ENCODE data around the gene FOXD4L3.
"Not testable (repeated sequence)": the region's sequence is repeated elsewhere in the genome, so short reads cannot be mapped to it uniquely, and the experiment has no call there.

Gene FOXD4L3

DNA sequence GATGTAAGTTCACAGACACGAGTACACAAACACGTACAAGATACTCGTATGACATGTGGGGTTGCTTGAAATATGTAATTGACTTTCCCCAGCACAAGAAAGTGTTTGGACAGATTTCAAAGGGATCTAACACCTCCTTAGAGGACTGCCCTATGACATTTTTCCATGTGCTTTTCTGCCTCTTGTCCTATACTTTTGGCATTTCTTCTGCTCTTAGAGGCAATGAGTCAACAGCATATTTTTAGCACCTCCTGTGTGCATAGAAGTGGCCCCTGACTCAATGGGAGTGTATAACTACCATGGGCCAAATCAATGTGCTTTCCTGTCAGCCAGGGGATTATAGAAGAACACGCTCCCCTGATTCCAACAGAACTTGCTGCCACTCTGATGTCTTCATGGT, 49.0 kb downstream of the FOXD4L3 start:
- DNase-seq (ENCODE audit: low spot score): not testable (repeated sequence)

Measured in HuH-7 (cell line).